HL-60 (cell line): ENCODE data around the gene NHP2.

Source experiments
- CTCF ChIP-seq: IDR thresholded peaks from one replicate; pipeline ENCODE4 v1.5.1; 2011; ENCODE audit warnings: low read length, control low read depth, inconsistent platforms; ENCODE audit not compliant: insufficient read depth
- POLR2AphosphoS5 ChIP-seq: IDR thresholded peaks from 2 replicates; pipeline ENCODE4 v1.6.1; 2012; ENCODE audit warnings: low read depth
- REST ChIP-seq: IDR thresholded peaks from 2 replicates; pipeline ENCODE4 v1.6.1; 2012; ENCODE audit warnings: low read depth; ENCODE audit not compliant: insufficient replicate concordance

DNA sequence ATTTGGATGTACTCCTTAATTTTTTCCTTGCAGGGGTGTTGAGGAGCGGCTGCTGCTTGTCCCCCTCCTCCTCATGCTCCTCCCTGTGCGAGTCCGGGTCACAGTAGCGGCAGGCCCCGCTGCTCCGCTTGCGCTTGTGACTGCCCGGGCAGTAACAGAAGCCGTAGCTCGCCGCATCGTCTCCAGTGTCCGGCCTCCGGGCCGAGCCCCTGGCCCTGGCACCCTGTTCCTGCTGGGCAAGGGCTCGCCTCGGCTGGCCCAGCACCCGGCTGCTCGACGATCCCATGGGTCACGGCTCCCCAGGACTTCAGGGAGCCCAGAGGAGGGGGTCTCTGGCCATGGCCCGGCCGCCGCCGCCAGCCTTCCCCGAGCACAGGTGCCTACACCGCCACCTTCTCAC is 33.3 kb upstream of the NHP2 start, which contains the start of gene GMCL2:
- no peak for TF ChIP-seq CTCF
- no peak for TF ChIP-seq REST
- no peak for TF ChIP-seq POLR2AphosphoS5
